HCT116 (cell line): ENCODE results near the gene SGK1. TPM values are rescaled to one million over a fixed set of nuclear protein-coding genes. Genes with fewer than 3 reads are reported as not detected.

Experiments used
- ATAC-seq: fragments of 200-7000 bp; cut with Tn5 transposase; 2 replicates; pipeline ENCODE4 v1.9.1; 2020; ENCODE audit warnings: mild to moderate bottlenecking, moderate library complexity
- BruUV-seq: library from RNA; stranded (reverse); fragments of 400-500 nt; replicated peaks from 2 replicates; lab custom pipeline; 2021; lab: Mats Ljungman, UMichigan
- CTCF ChIA-PET: fragments of 300-600 bp; sonication (Branson Sonifier 250); formaldehyde crosslinking; loops from one replicate; lab custom pipeline; 2021; ENCODE audit warnings: antibody characterized with exemption; lab: Charles Lee
- POLR2A ChIA-PET: fragments of 300-600, 350-600 bp; sonication (Branson Sonifier 250); formaldehyde crosslinking; loops from one replicate; lab custom pipeline; 2021; ENCODE audit warnings: antibody characterized with exemption; lab: Charles Lee
- RAD21 ChIA-PET, 2 experiments: fragments of 300-600 bp; sonication (Branson Sonifier 250); formaldehyde crosslinking; loops; one replicate each; lab custom pipeline; 2023; ENCODE audit warnings: low total read pairs in 2 of 2; ENCODE audit not compliant: uncharacterized antibody in 2 of 2, unreplicated experiment in 2 of 2, low non-redundant PET in 1 of 2; lab: Charles Lee
- DNase-seq: peaks from one replicate; pipeline ENCODE4 v3.0.0-alpha.2; 2010; ENCODE audit warnings: low read depth, low spot score
- H2AFZ ChIP-seq: fragments of 200-600 bp; shearing (Covaris generic), sonication (generic); 2 replicates; pipeline ENCODE4 v1.6.1; 2017; ENCODE audit warnings: low read depth, mixed run types, mixed read lengths, antibody characterized with exemption, low read length; ENCODE audit not compliant: poor library complexity, severe bottlenecking
- H3K27ac ChIP-seq: 2 replicates; pipeline ENCODE4 v1.5.1; 2012; ENCODE audit warnings: low read depth, low read length
- H3K27me3 ChIP-seq: fragments of 200-600 bp; sonication (generic); 2 replicates; pipeline ENCODE4 v1.6.1; 2016; ENCODE audit warnings: mixed run types, low read length, mixed read lengths; ENCODE audit not compliant: insufficient read depth
- H3K36me3 ChIP-seq, 2 experiments: fragments of 200-500 bp in 1 of 2; fragments of 200-600 bp in 1 of 2; sonication (Bioruptor generic) in 1 of 2; sonication (generic) in 1 of 2; 2 replicates each; pipeline versions ENCODE4 v1.5.1 to v1.6.1; 2014 to 2016; ENCODE audit warnings: low read length in 2 of 2, inconsistent platforms in 1 of 2, mixed read lengths in 1 of 2, mixed run types in 1 of 2; ENCODE audit not compliant: insufficient read depth in 2 of 2, control insufficient read depth in 1 of 2
- H3K4me1 ChIP-seq, 2 experiments: fragments of 200-600 bp in 1 of 2; sonication (generic) in 1 of 2; 2 replicates each; pipeline versions ENCODE4 v1.5.1 to v1.6.1; 2012 to 2017; ENCODE audit warnings: low read length in 2 of 2, inconsistent platforms in 1 of 2, mild to moderate bottlenecking in 1 of 2, mixed read lengths in 1 of 2, mixed run types in 1 of 2, moderate library complexity in 1 of 2; ENCODE audit not compliant: insufficient read depth in 2 of 2, control insufficient read depth in 1 of 2
- H3K4me2 ChIP-seq: fragments of 200-600 bp; sonication (generic); 2 replicates; pipeline ENCODE4 v1.6.1; 2017; ENCODE audit warnings: mixed run types, low read length, mixed read lengths
- H3K4me3 ChIP-seq, 2 experiments: fragments of 200-600 bp in 1 of 2; sonication (generic) in 1 of 2; replicated peaks in 1 of 2; 2 replicates each; pipeline ENCODE4 v1.5.1; 2011 to 2016; ENCODE audit warnings: low read length in 2 of 2, control low read depth in 1 of 2, low read depth in 1 of 2, mild to moderate bottlenecking in 1 of 2, mixed read lengths in 1 of 2, mixed run types in 1 of 2
- H3K79me2 ChIP-seq: fragments of 200-600 bp; sonication (generic); 2 replicates; pipeline ENCODE4 v1.6.1; 2017; ENCODE audit warnings: mild to moderate bottlenecking, mixed run types, low read length, moderate library complexity, mixed read lengths; ENCODE audit not compliant: insufficient read depth
- H3K9ac ChIP-seq: fragments of 200-600 bp; sonication (generic); 2 replicates; pipeline ENCODE4 v1.6.1; 2016; ENCODE audit warnings: low read length, mixed read lengths
- H3K9me2 ChIP-seq: fragments of 200-600 bp; sonication (generic), shearing (Covaris generic); 2 replicates; pipeline ENCODE4 v1.6.1; 2017; ENCODE audit warnings: mixed run types, mild to moderate bottlenecking, moderate library complexity; ENCODE audit not compliant: insufficient read depth
- H3K9me3 ChIP-seq, 2 experiments: fragments of 200-500 bp in 1 of 2; fragments of 200-600 bp in 1 of 2; sonication (Bioruptor generic) in 1 of 2; sonication (generic) in 1 of 2; 2 replicates each; pipeline ENCODE4 v1.6.1; 2014 to 2017; ENCODE audit warnings: low read length in 2 of 2, mixed read lengths in 2 of 2, inconsistent platforms in 1 of 2, low read depth in 1 of 2, mild to moderate bottlenecking in 1 of 2, mixed run types in 1 of 2, moderate library complexity in 1 of 2; ENCODE audit not compliant: control insufficient read depth in 1 of 2, insufficient read depth in 1 of 2
- H4K20me1 ChIP-seq: fragments of 200-600 bp; sonication (generic), shearing (Covaris generic); 2 replicates; pipeline ENCODE4 v1.6.1; 2017; ENCODE audit warnings: mixed run types, mild to moderate bottlenecking, moderate library complexity; ENCODE audit not compliant: insufficient read depth
- CBX3 ChIP-seq: IDR thresholded peaks from 2 replicates; pipeline ENCODE4 v1.6.1; 2012; ENCODE audit warnings: low read depth
- EGR1 ChIP-seq: IDR thresholded peaks from 2 replicates; pipeline ENCODE4 v1.6.1; 2012; ENCODE audit warnings: low read depth
- ELF1 ChIP-seq: IDR thresholded peaks from 2 replicates; pipeline ENCODE4 v1.6.1; 2012; ENCODE audit warnings: low read depth, borderline replicate concordance
- FOSL1 ChIP-seq: IDR thresholded peaks from 2 replicates; pipeline ENCODE4 v1.6.1; 2012; ENCODE audit warnings: low read depth
- POLR2A ChIP-seq: IDR thresholded peaks from 2 replicates; pipeline ENCODE4 v1.7.0; 2011; ENCODE audit warnings: borderline replicate concordance; ENCODE audit not compliant: insufficient read depth, insufficient read length; ENCODE audit errors: extremely low read depth
- POLR2AphosphoS5 ChIP-seq: IDR thresholded peaks from 2 replicates; pipeline ENCODE4 v1.6.1; 2011; ENCODE audit warnings: mild to moderate bottlenecking, low read depth, low read length, moderate library complexity
- RAD21 ChIP-seq: IDR thresholded peaks from 2 replicates; pipeline ENCODE4 v1.6.1; 2012; ENCODE audit warnings: low read depth, mild to moderate bottlenecking
- TCF7L2 ChIP-seq: IDR thresholded peaks from 2 replicates; pipeline ENCODE4 v1.7.0; 2011; ENCODE audit warnings: borderline replicate concordance, inconsistent platforms; ENCODE audit not compliant: insufficient read depth, insufficient read length; ENCODE audit errors: extremely low read depth
- intact Hi-C: fragments of 100-400 bp; cut with micrococcal nuclease; formaldehyde crosslinking; loops from 2 replicates; pipeline ENCODE4 v1.10.0; 2022
- total RNA-seq: library from RNA; stranded (reverse); gene quantifications from one replicate; pipeline ENCODE4 v1.2.1, GENCODE V29; 2021; ENCODE audit not compliant: unreplicated experiment
- TF ChIP-seq, protein P1 (sequence below), 3 experiments: fragments of 200-600 bp in 1 of 3; sonication (generic) in 1 of 3; IDR thresholded peaks in 2 of 3; conservative IDR thresholded peaks in 1 of 3; 2 replicates each; pipeline ENCODE4 v1.5.1; 2012 to 2017; ENCODE audit warnings: low read depth in 2 of 3, low read length in 2 of 3, antibody characterized with exemption in 1 of 3, borderline replicate concordance in 1 of 3, control low read depth in 1 of 3, mild to moderate bottlenecking in 1 of 3, mixed read lengths in 1 of 3, mixed run types in 1 of 3, moderate library complexity in 1 of 3; ENCODE audit not compliant: insufficient read depth in 1 of 3
- TF ChIP-seq, protein P2 (sequence below): IDR thresholded peaks from 2 replicates; pipeline ENCODE4 v1.6.1; 2011; ENCODE audit warnings: mild to moderate bottlenecking, low read length, moderate library complexity; ENCODE audit not compliant: insufficient replicate concordance; ENCODE audit errors: extremely low read depth
- TF ChIP-seq, protein P3 (sequence below): IDR thresholded peaks from 2 replicates; pipeline ENCODE4 v1.6.1; 2012; ENCODE audit warnings: low read depth

SGK1 gene
- total RNA-seq, 1 experiment from 2014 or later = 4.5 TPM

DNA sequence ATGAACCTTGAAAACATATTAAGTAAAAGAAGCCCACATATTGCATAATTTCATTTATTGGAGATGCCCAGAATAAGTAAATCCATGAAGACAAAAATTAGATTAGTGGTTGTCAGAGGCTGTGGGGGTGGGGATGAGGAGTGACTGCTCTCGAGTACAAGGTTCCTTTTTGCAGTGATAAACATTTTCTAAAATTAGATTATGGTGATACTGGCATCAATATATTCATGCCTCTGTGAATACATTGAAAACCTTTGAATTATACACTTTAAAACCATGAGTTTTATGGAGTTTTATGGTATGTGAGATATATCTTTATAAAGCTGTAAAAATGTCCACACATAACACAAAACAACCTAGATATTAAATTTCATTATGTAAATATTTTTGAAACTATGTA is 189.8 kb downstream of the SGK1 start:
- Histone ChIP-seq H3K27ac (no peak overlapping the region), H3K9me3 (no peaks in the 10 kb centered on the region), H4K20me1 (no peaks in the 10 kb centered on the region), H3K4me1 (peaks cover 0 to 7% of the 10 kb centered on the region in 2 experiments; a peak in 1 of 4 replicates), H3K9ac (no peak overlapping the region), H3K9me2 (no peaks in the 10 kb centered on the region), H2AFZ (no peak overlapping the region), H3K4me2 (no peak overlapping the region), H3K27me3 (no peaks in the 10 kb centered on the region), H3K79me2 (no peaks in the 10 kb centered on the region), H3K4me3 (no peak overlapping the region), H3K36me3 (no peaks in the 10 kb centered on the region)
- TF ChIP-seq, protein P1, sequence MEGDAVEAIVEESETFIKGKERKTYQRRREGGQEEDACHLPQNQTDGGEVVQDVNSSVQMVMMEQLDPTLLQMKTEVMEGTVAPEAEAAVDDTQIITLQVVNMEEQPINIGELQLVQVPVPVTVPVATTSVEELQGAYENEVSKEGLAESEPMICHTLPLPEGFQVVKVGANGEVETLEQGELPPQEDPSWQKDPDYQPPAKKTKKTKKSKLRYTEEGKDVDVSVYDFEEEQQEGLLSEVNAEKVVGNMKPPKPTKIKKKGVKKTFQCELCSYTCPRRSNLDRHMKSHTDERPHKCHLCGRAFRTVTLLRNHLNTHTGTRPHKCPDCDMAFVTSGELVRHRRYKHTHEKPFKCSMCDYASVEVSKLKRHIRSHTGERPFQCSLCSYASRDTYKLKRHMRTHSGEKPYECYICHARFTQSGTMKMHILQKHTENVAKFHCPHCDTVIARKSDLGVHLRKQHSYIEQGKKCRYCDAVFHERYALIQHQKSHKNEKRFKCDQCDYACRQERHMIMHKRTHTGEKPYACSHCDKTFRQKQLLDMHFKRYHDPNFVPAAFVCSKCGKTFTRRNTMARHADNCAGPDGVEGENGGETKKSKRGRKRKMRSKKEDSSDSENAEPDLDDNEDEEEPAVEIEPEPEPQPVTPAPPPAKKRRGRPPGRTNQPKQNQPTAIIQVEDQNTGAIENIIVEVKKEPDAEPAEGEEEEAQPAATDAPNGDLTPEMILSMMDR (IDR thresholded peaks at IDR 0.05 in 2 of 3, conservative IDR thresholded peaks at IDR 0.05 in 1 of 3; ENCODE audit: borderline replicate concordance in 1 of 3, insufficient read depth in 1 of 3, low read depth in 2 of 3, low read length in 2 of 3) = no peak
- TF ChIP-seq RAD21 (no peak), CBX3 (no peak), EGR1 (no peak), ELF1 (no peak), FOSL1 (no peak), POLR2A (no peak), POLR2AphosphoS5 (no peak), TCF7L2 (no peak)
- TF ChIP-seq, protein P2, sequence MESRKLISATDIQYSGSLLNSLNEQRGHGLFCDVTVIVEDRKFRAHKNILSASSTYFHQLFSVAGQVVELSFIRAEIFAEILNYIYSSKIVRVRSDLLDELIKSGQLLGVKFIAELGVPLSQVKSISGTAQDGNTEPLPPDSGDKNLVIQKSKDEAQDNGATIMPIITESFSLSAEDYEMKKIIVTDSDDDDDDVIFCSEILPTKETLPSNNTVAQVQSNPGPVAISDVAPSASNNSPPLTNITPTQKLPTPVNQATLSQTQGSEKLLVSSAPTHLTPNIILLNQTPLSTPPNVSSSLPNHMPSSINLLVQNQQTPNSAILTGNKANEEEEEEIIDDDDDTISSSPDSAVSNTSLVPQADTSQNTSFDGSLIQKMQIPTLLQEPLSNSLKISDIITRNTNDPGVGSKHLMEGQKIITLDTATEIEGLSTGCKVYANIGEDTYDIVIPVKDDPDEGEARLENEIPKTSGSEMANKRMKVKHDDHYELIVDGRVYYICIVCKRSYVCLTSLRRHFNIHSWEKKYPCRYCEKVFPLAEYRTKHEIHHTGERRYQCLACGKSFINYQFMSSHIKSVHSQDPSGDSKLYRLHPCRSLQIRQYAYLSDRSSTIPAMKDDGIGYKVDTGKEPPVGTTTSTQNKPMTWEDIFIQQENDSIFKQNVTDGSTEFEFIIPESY = no peak
- TF ChIP-seq, protein P3, sequence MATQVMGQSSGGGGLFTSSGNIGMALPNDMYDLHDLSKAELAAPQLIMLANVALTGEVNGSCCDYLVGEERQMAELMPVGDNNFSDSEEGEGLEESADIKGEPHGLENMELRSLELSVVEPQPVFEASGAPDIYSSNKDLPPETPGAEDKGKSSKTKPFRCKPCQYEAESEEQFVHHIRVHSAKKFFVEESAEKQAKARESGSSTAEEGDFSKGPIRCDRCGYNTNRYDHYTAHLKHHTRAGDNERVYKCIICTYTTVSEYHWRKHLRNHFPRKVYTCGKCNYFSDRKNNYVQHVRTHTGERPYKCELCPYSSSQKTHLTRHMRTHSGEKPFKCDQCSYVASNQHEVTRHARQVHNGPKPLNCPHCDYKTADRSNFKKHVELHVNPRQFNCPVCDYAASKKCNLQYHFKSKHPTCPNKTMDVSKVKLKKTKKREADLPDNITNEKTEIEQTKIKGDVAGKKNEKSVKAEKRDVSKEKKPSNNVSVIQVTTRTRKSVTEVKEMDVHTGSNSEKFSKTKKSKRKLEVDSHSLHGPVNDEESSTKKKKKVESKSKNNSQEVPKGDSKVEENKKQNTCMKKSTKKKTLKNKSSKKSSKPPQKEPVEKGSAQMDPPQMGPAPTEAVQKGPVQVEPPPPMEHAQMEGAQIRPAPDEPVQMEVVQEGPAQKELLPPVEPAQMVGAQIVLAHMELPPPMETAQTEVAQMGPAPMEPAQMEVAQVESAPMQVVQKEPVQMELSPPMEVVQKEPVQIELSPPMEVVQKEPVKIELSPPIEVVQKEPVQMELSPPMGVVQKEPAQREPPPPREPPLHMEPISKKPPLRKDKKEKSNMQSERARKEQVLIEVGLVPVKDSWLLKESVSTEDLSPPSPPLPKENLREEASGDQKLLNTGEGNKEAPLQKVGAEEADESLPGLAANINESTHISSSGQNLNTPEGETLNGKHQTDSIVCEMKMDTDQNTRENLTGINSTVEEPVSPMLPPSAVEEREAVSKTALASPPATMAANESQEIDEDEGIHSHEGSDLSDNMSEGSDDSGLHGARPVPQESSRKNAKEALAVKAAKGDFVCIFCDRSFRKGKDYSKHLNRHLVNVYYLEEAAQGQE = no peak
- ChIA-PET RAD21 (no interaction called here), POLR2A (no interaction called here), CTCF (no interaction called here)
- no peak for ATAC-seq
- BruUV-seq = no TSS peak
- DNase-seq = no peak
- intact Hi-C loops = no loop called here
